ENCODE measurements around the gene CAMK1D. TPM values are rescaled to one million over a fixed set of nuclear protein-coding genes. Genes with fewer than 3 reads are reported as not detected.

Gene CAMK1D
- total RNA-seq, 1 experiment from 2014 or later: 10.2 TPM

- ATAC-seq: no peak
- TF ChIP-seq TCF7 (CRISPR knock-in tag; IDR thresholded peaks at IDR 0.05; ENCODE audit: low read depth): no peak
- TF ChIP-seq, protein P1, sequence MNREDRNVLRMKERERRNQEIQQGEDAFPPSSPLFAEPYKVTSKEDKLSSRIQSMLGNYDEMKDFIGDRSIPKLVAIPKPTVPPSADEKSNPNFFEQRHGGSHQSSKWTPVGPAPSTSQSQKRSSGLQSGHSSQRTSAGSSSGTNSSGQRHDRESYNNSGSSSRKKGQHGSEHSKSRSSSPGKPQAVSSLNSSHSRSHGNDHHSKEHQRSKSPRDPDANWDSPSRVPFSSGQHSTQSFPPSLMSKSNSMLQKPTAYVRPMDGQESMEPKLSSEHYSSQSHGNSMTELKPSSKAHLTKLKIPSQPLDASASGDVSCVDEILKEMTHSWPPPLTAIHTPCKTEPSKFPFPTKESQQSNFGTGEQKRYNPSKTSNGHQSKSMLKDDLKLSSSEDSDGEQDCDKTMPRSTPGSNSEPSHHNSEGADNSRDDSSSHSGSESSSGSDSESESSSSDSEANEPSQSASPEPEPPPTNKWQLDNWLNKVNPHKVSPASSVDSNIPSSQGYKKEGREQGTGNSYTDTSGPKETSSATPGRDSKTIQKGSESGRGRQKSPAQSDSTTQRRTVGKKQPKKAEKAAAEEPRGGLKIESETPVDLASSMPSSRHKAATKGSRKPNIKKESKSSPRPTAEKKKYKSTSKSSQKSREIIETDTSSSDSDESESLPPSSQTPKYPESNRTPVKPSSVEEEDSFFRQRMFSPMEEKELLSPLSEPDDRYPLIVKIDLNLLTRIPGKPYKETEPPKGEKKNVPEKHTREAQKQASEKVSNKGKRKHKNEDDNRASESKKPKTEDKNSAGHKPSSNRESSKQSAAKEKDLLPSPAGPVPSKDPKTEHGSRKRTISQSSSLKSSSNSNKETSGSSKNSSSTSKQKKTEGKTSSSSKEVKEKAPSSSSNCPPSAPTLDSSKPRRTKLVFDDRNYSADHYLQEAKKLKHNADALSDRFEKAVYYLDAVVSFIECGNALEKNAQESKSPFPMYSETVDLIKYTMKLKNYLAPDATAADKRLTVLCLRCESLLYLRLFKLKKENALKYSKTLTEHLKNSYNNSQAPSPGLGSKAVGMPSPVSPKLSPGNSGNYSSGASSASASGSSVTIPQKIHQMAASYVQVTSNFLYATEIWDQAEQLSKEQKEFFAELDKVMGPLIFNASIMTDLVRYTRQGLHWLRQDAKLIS (CRISPR knock-in tag; IDR thresholded peaks at IDR 0.05; ENCODE audit: borderline replicate concordance): no peak
- TF ChIP-seq CREM (CRISPR knock-in tag; IDR thresholded peaks at IDR 0.05): no peak
- no peak for TF ChIP-seq ATF1 (CRISPR knock-in tag; IDR thresholded peaks at IDR 0.05)
- no peak for TF ChIP-seq MXD4 (CRISPR knock-in tag; IDR thresholded peaks at IDR 0.05; ENCODE audit: borderline replicate concordance)
- no peak for TF ChIP-seq ZNF219 (CRISPR knock-in tag; IDR thresholded peaks at IDR 0.05; ENCODE audit: borderline replicate concordance)
- no peak for TF ChIP-seq IRF2 (CRISPR knock-in tag; IDR thresholded peaks at IDR 0.05; ENCODE audit: borderline replicate concordance, low read depth)
- TF ChIP-seq NFE2L1 (CRISPR knock-in tag; IDR thresholded peaks at IDR 0.05): no peak
- no peak for TF ChIP-seq NR1H2 (CRISPR knock-in tag; IDR thresholded peaks at IDR 0.05)
- no peak for TF ChIP-seq E2F1 (CRISPR knock-in tag; IDR thresholded peaks at IDR 0.05)
- H3K4me3 Mint-ChIP-seq: no peak overlapping the region
- POLR2A ChIA-PET: no interaction called here
- H3K27me3 Mint-ChIP-seq (ENCODE audit: low read depth): peaks cover 2% of the 10 kb centered on the region; the same call in 1 of the 2 replicates
- H3K27ac Mint-ChIP-seq: no peak overlapping the region
- H3K36me3 Mint-ChIP-seq: no peaks in the 10 kb centered on the region
- CTCF ChIA-PET: no interaction called here
- H3K9me3 Mint-ChIP-seq: no peaks in the 10 kb centered on the region
- DNase-seq (ENCODE audit: low spot score): no peak
- peaks cover 5% of the 10 kb centered on the region for H3K4me1 Mint-ChIP-seq
Observed at GRCh38 chr10:12341526-12341925, 7.8 kb upstream of the CAMK1D start.

DNA sequence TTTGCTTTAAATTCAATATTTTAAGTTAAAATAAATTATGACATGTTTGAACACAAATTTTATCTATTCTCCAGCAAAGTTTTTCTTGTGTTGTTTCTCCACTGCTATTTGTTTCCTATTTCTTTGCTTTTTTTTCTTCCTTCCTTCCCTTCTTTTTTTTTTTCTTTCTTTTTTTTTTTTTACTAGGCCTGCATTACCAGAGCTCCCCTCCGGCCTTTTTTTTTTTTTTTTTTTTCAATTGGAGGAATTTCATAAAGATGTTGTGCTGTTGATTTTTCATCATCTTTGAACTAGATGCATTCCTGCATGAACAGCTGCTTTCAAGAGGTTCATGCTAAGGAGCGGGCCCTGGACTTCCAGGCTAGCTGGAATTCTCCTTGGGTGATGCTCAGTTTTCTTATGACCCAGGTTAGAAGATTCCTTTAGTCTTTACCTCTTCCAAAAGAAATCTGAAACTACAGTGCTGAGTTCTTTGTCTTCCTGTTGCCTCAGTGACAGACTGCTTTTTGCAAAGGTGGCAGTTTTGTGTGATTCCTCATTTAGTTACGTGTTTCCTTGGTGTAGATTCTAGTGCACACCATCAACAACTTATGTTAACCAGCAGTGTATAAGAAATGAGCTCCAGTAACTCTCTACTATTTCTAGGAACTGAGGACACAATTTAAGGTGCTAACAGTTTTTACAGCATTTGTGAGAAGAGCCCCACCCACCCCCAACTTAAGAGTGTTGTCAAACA is 4.8 kb upstream of the CAMK1D start:
- Mint-ChIP-seq H3K27ac (no peak overlapping the region; the same call in 1 of the 2 replicates), H3K9me3 (no peaks in the 10 kb centered on the region), H3K36me3 (no peaks in the 10 kb centered on the region), H3K4me1 (peaks cover 12% of the 10 kb centered on the region), H3K27me3 (ENCODE audit: low read depth) (peaks cover 20% of the 10 kb centered on the region), H3K4me3 (no peak overlapping the region)
- DNase-seq (ENCODE audit: low spot score) (no peak), ATAC-seq (no peak)
- ChIA-PET POLR2A (interaction anchor here (0.6 kb wide), 1 partner anchor 560 kb away, joined by 4 read pairs; no protein-coding TSS in a partner anchor), CTCF (interaction anchor here (0.6 to 1.1 kb wide), 11 partner anchors 9 to 448 kb away, joined by 3 to 5 read pairs (median 3); no protein-coding TSS in a partner anchor)
- TF ChIP-seq RELA (CRISPR knock-in tag; IDR thresholded peaks at IDR 0.05; ENCODE audit: borderline replicate concordance) (no peak), ZNF671 (CRISPR knock-in tag; IDR thresholded peaks at IDR 0.05) (no peak), ATF2 (CRISPR knock-in tag; IDR thresholded peaks at IDR 0.05; ENCODE audit: borderline replicate concordance, low read depth) (no peak), ZNF263 (CRISPR knock-in tag; IDR thresholded peaks at IDR 0.05; ENCODE audit: low read depth) (no peak), PRRX2 (CRISPR knock-in tag; IDR thresholded peaks at IDR 0.05) (no peak), GABPB1 (CRISPR knock-in tag; IDR thresholded peaks at IDR 0.05) (no peak)
- TF ChIP-seq, protein P2, sequence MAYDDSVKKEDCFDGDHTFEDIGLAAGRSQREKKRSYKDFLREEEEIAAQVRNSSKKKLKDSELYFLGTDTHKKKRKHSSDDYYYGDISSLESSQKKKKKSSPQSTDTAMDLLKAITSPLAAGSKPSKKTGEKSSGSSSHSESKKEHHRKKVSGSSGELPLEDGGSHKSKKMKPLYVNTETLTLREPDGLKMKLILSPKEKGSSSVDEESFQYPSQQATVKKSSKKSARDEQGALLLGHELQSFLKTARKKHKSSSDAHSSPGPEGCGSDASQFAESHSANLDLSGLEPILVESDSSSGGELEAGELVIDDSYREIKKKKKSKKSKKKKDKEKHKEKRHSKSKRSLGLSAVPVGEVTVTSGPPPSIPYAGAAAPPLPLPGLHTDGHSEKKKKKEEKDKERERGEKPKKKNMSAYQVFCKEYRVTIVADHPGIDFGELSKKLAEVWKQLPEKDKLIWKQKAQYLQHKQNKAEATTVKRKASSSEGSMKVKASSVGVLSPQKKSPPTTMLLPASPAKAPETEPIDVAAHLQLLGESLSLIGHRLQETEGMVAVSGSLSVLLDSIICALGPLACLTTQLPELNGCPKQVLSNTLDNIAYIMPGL (CRISPR knock-in tag; IDR thresholded peaks at IDR 0.05): no peak
- TF ChIP-seq, protein P3, sequence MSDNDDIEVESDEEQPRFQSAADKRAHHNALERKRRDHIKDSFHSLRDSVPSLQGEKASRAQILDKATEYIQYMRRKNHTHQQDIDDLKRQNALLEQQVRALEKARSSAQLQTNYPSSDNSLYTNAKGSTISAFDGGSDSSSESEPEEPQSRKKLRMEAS (CRISPR knock-in tag; IDR thresholded peaks at IDR 0.05): no peak
- TF ChIP-seq, protein P4, sequence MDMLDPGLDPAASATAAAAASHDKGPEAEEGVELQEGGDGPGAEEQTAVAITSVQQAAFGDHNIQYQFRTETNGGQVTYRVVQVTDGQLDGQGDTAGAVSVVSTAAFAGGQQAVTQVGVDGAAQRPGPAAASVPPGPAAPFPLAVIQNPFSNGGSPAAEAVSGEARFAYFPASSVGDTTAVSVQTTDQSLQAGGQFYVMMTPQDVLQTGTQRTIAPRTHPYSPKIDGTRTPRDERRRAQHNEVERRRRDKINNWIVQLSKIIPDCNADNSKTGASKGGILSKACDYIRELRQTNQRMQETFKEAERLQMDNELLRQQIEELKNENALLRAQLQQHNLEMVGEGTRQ (CRISPR knock-in tag; IDR thresholded peaks at IDR 0.05): no peak

Data from WTC11 (cell line).